Ovary (tissue), 9 donors: ENCODE data around the gene TRIM59. TPM values are rescaled to one million over a fixed set of nuclear protein-coding genes. Genes with fewer than 3 reads are reported as not detected.

ENCODE experiments used
- DNase-seq, 5 donors: peaks; one replicate each; pipeline ENCODE4 v3.0.0-alpha.2; 2019 to 2020
- H3K27ac ChIP-seq, 2 donors: fragments of 200-600 bp; one replicate each; pipeline versions ENCODE4 v1.5.1 to v1.8.0; 2019 to 2022
- H3K27me3 ChIP-seq: fragments of 200-600 bp; one replicate; pipeline ENCODE4 v1.8.0; 2022
- H3K36me3 ChIP-seq: fragments of 200-600 bp; sonication (generic); one replicate; pipeline ENCODE4 v1.5.1; 2019
- H3K4me1 ChIP-seq: one replicate; pipeline ENCODE4 v1.8.1; 2013; ENCODE audit warnings: mild to moderate bottlenecking, moderate library complexity; ENCODE audit not compliant: insufficient read depth
- H3K4me3 ChIP-seq: fragments of 200-600 bp; sonication (generic); one replicate; pipeline ENCODE4 v1.5.1; 2017
- H3K9me3 ChIP-seq, 2 donors: fragments of 200-600 bp in 1 of 2; sonication (generic) in 1 of 2; one replicate each; pipeline versions ENCODE4 v1.5.1 to v1.8.1; 2013 to 2019; ENCODE audit warnings: mild to moderate bottlenecking in 1 of 2, moderate library complexity in 1 of 2
- CTCF ChIP-seq, 3 donors: fragments of 450-650 bp in 2 of 3; fragments of 200-600 bp in 1 of 3; IDR thresholded peaks; one replicate each; pipeline versions ENCODE4 v1.5.1 to v1.8.0; 2016 to 2022; ENCODE audit warnings: antibody characterized with exemption in 3 of 3, mild to moderate bottlenecking in 1 of 3
- EP300 ChIP-seq: sonication (generic); formaldehyde crosslinking; IDR thresholded peaks from one replicate; pipeline ENCODE4 v1.6.1; 2017; ENCODE audit warnings: antibody characterized with exemption
- POLR2A ChIP-seq: fragments of 450-650 bp; IDR thresholded peaks from one replicate; pipeline ENCODE4 v1.6.1; 2017; ENCODE audit warnings: antibody characterized with exemption, mild to moderate bottlenecking, moderate library complexity
- WGBS, 3 donors: extraction: QIAGEN DNeasy Blood & Tissue Kit in 1 of 3; methylation state at CpG; one replicate each; pipeline versions ENCODE4 v1.1.5 to v1.1.7; 2013 to 2017; 5-methylcytosine and 5-hydroxymethylcytosine counted together
- intact Hi-C, 4 donors: fragments of 100-400 bp; cut with DNase I; formaldehyde crosslinking; loops; one replicate each; pipeline versions ENCODE4 v1.11.0 to v1.15.1; 2022 to 2023
- polyA plus RNA-seq, 2 donors: library from polyadenylated mRNA; stranded (reverse); fragments of 200-250 nt in 1 of 2; fragments of 350-450 nt in 1 of 2; fragmentation: Illumina TruSeq in 1 of 2; extraction: RNeasy Lipid Tissue Mini Kit (QIAGEN cat#74804) in 1 of 2; gene quantifications; one replicate each; pipeline ENCODE4 v1.2.3, GENCODE V29; 2013 to 2014
- total RNA-seq, 7 donors: library from RNA; depleted of rRNA in 2 of 7; stranded (reverse); fragments of >200 nt in 2 of 7; fragmentation: NEBNext Ultra II Directional in 3 of 7; extraction: Animal tissue kit (Norgen Biotek cat#: 25700) in 3 of 7; gene quantifications; one replicate each; pipeline versions ENCODE4 v1.1.0 to v1.2.4, GENCODE V29; 2016 to 2023
- donor health status: DM: no; HTN: no; CAD: no; lungs with moderate emphysema.
- donor health status: DM: no; HTN: no; CAD: no.
- donor health status: Bipolar disorder and iron deficiency.
- donor health status: DM: yes; HTN: yes; CAD: no.
- donor health status: DM: no; HTN: no; CAD: no.
- donor health status: DM: yes; HTN: yes; CAD: no.

Gene TRIM59
- total and polyA plus RNA-seq, 9 donors, result 1.4 to 4.8 (median 2.1) TPM

GRCh38 chr3:160464321-160464720 lies 14.7 kb upstream of the TRIM59 start:
- no peak for DNase-seq
- H3K27me3 ChIP-seq, result no peaks in the 10 kb centered on the region
- intact Hi-C loops, result no loop called here
- TF ChIP-seq POLR2A (no peak), EP300 (no peak), CTCF (IDR thresholded peaks at IDR 0.05) (no peak)
- no peaks in the 10 kb centered on the region for H3K4me1 ChIP-seq
- 90 to 99% (median 91%) methylated on average over 2 of the region's 2 CpGs for WGBS, 3 donors
- H3K9me3 ChIP-seq, result no peaks in the 10 kb centered on the region
- no peak overlapping the region for H3K27ac ChIP-seq
- H3K4me3 ChIP-seq, result no peak overlapping the region
- no peaks in the 10 kb centered on the region for H3K36me3 ChIP-seq

- Histone ChIP-seq H3K9me3 (no peaks in the 10 kb centered on the region), H3K27me3 (no peaks in the 10 kb centered on the region), H3K36me3 (no peaks in the 10 kb centered on the region), H3K4me3 (no peak overlapping the region), H3K4me1 (no peaks in the 10 kb centered on the region), H3K27ac (no peak overlapping the region)
- 66 to 75% (median 69%) methylated on average over 3 of the region's 3 CpGs for WGBS, 3 donors
- intact Hi-C loops, result no loop called here
- DNase-seq, result no peak
- TF ChIP-seq POLR2A, result no peak
- TF ChIP-seq EP300, result no peak
- TF ChIP-seq CTCF (IDR thresholded peaks at IDR 0.05), result no peak
Measured at GRCh38 chr3:160460033-160460432, 10.4 kb upstream of the TRIM59 start.

GRCh38 chr3:160459450-160459970 lies 9.9 kb upstream of the TRIM59 start:
- H3K4me3 ChIP-seq, result no peak overlapping the region
- DNase-seq, result no peak
- intact Hi-C loops, result no loop called here
- H3K27me3 ChIP-seq, result no peaks in the 10 kb centered on the region
- TF ChIP-seq POLR2A, result no peak
- no peak for TF ChIP-seq EP300
- no peak for TF ChIP-seq CTCF (IDR thresholded peaks at IDR 0.05)
- no peaks in the 10 kb centered on the region for H3K9me3 ChIP-seq
- H3K27ac ChIP-seq, result no peak overlapping the region
- no peaks in the 10 kb centered on the region for H3K4me1 ChIP-seq
- 88 to 92% (median 90%) methylated on average over 9 of the region's 9 CpGs for WGBS, 3 donors
- H3K36me3 ChIP-seq, result no peaks in the 10 kb centered on the region

GRCh38 chr3:160458151-160458550 lies 8.6 kb upstream of the TRIM59 start:
- no peaks in the 10 kb centered on the region for H3K4me1 ChIP-seq
- no peaks in the 10 kb centered on the region for H3K27me3 ChIP-seq
- no peaks in the 10 kb centered on the region for H3K36me3 ChIP-seq
- H3K4me3 ChIP-seq, result no peak overlapping the region
- no peak for DNase-seq
- WGBS, 3 donors, result 55 to 62% (median 58%) methylated on average over 4 of the region's 4 CpGs
- H3K9me3 ChIP-seq, result no peaks in the 10 kb centered on the region
- intact Hi-C loops, result no loop called here
- TF ChIP-seq CTCF (IDR thresholded peaks at IDR 0.05) (no peak), POLR2A (no peak), EP300 (no peak)
- H3K27ac ChIP-seq, result no peak overlapping the region
